CD4-positive, alpha-beta T cell treated with Interferon gamma for 1 hour (primary cell): ENCODE results near the gene FAM89B.

ENCODE experiments used
- DNase-seq: peaks from one replicate; pipeline ENCODE4 v3.0.0-alpha.2; 2020

Gene FAM89B

GRCh38 chr11:65591939-65592857 lies 19.9 kb downstream of the FAM89B start:
- DNase-seq, result no peak

DNA sequence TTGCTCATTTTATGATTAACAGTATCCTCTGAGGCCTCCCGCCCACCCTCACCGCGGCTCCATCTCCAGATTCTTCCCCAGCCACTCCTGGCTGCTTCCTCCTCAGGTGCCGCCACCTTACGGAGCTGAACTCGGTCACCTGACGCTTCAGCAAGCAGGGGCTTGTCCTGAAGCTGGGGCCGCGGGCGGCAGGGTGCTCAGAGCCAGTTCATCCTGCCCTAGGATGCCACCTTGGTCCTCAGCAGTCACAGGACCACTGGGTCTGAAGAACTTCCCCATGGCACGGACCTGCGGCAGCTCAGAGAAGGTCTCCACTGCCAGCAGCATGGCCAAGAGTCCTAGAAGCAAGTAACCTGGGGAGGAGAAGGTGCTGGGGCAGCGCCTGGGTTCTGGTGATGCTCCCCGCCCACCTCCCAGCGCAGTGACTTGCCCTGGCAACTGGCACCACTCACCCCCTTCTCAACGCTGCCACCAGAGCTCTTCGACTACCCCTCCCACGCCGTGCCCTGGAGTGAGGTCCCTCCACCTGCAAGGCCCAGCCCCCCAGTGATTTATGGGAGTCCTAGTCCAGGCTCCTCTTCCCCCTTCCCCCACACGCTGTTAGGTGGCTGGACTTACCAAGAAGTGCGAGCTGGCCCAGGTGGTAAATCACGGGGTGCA lies 20.6 kb downstream of the FAM89B start:
- DNase-seq, result no peak

- DNase-seq, result peak; percentile 46
These were observed 21.4 kb downstream of the FAM89B start for GRCh38 chr11:65593518-65594414.

DNA sequence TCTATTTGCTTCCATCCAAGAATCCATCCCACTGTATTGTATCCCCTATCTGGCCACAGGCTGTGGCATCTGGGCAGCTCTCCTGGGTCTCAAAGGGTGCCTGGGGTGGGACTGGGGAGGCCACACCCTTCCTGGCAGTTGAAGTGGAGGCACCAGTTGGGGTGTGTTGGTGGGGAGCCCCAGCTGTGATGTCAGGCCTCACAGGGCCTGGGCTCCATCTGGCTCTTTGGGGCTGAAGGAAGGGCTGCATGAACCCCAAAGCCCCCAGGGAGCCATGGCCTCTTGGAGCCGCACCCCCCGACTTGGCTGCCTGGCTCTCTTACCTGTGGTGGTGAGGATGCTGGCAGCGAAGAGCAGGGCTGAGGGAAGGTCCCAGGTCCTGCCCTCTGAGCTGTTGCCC lies 22.8 kb downstream of the FAM89B start:
- no peak for DNase-seq

DNA sequence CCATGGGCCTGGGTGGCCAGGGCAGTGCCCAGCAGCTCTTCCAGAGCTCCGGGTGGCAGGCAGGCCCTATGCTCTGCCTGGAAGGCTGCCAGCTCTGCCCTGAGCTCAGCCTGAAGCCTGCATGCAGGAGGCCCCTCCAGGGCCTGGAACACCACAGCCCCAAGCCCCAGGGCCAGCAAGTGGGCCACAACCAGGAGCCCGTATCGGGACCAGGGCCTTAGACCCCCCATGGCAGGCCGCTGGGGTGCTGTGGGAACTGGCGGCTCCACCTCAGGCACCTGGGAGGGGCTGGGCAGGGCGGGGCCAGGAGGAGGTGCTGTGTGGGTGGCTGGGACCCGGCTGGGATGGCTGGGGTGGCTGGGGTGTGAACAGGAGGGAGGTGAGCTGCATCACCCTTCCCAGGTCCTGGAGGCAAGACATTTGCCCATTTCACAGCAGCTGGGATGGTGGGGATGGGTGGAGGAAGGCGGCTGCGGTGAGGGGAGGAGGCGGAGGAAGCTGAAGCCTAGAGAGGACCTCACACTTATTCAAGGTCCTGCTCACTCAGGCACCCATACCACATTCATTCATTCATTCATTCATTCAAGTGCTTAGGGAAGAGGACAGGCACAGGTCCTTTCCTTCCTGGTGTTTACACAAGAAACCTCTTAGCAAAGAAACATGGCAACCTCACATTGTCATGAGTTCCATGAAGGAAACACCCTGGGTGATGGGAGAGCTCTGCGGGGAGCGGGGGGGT lies 23.4 kb downstream of the FAM89B start, which contains the start of gene KCNK7:
KCNK7 (minus strand) TSS at position 258 of the 739 bp plus-strand sequence; CDS start at position 230, 28 bp downstream.
- no peak for DNase-seq

DNA sequence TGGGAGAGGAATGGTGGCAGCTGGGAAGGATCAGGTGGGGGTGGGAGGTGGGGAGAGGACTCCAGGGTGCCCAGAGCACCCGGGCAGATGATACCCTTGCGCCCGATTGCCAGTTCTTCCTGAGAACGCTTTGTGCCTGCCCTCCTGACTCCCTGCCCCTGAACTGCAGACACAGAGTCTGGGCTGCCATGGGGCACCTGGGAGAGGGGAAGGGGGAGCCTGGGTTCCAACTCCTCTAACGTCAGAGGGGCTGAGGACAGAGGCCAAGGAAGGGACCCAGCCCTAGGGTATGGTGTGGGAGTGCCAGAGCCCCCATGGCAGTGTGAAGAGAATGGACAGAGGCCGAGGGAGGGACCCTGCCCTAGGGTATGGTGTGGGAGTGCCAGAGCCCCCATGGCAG lies 24.2 kb downstream of the FAM89B start:
- DNase-seq, result no peak

DNA sequence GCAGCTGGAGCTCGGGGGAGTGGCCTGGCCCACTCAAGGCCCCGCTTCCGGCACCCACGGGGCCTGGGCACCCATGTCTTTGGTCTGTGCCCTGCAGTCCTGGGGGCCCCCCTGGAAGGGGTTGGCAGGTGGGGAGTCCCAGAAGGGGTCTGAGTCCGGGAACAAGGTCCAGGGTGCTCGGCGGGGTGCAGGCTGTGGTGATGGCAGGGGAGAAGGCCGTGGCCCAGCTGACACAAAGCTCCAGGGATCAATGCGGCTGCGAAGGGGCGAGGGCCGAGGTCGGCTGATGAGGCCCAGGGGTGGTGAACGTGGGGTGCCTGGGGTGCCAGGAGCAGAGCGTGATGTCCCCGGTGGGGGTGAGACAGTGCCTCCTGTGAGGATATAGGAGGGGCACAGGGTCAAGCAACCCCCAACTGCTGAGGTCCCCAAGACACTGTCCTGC lies 25.9 kb downstream of the FAM89B start:
- no peak for DNase-seq

- no peak for DNase-seq
These were observed 27.0 kb downstream of the FAM89B start for GRCh38 chr11:65599216-65599954.

DNA sequence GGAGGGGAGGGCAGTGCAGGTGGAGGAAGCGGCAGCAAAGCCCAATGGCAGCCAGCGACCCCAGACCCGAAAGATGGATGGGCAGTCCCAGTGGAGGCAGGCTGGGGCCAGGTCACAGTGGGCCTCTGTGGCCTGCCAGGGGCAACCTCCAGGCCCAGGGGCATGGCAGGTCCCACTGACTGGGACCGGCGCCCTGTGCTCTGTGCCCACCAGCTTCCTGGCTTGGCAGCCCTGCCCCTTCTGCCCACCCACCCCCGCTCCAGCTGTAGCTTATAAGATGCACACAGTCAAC lies 27.6 kb downstream of the FAM89B start:
- DNase-seq, result no peak

GRCh38 chr11:65604258-65604657 lies 31.9 kb downstream of the FAM89B start:
- DNase-seq, result no peak

DNA sequence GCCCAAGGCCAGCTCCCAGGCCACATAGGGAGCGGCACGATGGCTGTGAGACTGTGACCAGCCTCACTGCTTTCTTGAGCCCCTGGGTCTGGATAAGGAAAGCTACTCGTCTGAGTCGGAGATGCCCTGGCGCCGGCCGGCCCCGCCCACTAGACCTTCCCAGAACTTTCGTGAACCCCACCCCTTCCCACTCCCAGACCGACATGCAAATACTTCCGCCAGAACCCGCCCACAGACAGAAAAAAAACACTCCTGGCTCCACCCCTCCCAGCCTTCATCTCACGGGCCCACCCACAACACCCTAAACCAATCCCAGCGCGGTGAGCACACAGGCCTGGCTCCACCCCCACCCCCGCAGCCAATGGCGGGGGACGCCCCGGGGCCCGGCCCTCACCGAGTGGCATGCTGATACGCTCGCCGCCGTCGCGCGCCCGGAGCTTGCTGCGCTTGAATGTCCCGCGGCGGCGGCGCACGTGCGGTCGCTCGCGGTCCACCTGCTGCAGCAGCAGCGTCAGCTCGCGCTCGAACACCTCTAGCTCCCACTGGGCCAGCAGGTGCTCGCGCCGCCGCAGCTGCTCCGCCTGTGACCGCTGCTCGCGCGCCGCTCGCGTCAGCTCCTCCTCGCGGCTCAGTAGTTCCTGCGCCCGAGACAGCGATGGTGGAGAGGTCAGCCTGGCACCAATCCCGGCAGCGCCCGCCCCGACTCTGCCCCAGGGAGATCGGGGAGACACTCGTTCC lies 34.7 kb downstream of the FAM89B start:
- DNase-seq, result no peak

- DNase-seq, result no peak
These were observed 35.5 kb downstream of the FAM89B start for GRCh38 chr11:65607614-65608426.

DNA sequence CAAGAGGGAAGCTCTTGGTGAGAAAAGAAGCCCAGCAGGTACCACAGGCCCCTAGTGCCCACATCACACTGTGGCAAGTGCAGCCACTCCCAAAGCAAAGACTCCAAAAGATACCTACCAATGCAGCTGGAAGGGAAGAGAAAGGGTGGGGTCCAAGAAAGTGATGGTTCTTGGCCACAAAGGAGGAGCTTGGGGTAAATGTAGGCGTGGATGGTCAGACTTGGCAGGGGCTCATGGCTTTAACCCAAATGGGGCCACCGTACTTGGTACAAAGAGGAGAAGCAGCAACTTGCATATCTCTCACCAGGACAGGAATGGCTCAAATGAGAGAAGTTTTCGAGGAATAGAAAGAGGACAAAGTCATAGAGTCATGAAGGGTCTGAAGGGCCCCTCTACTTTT lies 36.9 kb downstream of the FAM89B start:
- no peak for DNase-seq

DNA sequence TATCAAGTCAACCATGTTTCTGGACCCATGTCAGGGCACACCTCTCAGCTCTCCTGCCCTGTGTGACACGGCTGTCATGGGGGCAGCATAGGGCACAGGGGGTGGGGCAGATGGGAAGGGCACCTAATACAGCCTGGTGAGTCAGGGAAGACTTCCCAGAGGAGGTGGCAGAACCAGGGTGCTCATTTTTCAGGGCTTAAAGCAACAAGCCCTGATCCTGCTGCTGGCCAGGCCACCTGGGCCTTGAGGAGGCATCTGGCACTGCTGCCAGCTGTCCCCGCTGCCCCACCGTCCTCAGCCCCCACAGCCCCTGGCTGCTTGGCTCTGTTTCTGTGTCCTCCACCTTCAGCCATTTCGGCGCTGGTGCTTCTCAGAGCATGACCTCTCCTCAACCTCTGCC lies 37.3 kb downstream of the FAM89B start:
- no peak for DNase-seq

- DNase-seq, result no peak
These were observed 38.1 kb downstream of the FAM89B start for GRCh38 chr11:65610404-65610803.

DNA sequence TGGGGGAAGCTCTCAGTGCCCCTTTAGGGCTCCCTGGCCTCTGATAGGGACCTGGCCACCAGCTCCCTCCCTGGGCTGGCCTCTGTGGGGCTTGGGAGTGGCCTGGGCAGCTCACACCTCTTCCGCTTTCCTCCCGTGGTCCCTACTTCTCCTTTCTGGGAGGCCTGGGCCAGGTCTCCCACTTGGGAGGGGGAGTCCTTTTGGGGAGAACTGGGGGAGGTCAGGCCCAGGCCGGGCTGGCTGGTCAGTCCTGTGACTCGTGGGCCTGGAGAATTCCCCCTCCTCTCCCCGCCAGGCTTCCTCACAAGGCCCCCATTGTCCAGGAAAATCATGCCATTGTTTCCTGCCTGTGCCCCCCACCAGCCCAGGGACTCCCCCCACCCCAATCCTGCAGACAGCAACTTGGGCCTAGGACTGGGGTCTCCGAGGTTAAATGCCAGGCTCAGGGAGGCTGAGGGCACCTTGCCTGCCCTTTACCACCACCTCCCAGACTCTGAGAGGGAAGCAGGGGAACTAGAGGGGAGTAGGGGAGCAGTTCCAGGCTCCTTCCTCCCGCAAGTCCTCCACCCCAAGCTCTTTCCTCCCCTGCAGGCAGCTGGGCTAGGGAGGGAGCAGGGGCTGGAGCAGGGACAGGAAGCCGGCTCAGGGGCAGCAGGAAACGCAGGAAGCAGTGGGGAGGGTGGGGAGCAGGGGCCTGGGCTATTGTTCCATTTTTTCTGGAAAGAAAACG lies 38.9 kb downstream of the FAM89B start:
- DNase-seq, result peak; percentile 56

GRCh38 chr11:65611758-65612603 lies 39.6 kb downstream of the FAM89B start:
- DNase-seq, result no peak

DNA sequence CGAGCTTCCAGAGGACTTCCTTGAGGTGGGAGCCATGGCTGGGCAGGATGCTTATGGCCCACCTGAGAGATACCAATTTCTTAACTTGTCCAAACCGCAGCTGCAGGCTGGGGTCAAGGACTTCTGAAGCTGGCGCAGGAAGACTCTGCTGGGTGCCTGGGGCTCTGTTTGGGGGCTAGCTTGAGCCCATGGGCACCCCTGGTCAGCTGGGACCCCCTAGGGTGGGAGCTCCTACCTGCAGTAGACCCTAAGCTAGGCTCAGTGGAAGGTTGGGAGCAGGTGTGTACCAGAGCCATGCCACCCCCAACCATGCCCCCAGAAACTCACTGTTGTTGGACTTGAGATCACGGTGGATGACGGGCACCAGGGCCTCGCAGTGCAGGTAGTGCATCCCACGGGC lies 40.4 kb downstream of the FAM89B start:
- DNase-seq, result no peak
